Stimulated activated CD8-positive, alpha-beta memory T cell treated with anti-CD3 and anti-CD28 coated beads, Interleukin-15, amount 100 ng/mL, for 48 hours (primary cell): ENCODE data around the gene SF3B6.
"Not testable (repeated sequence)": the region's sequence is repeated elsewhere in the genome, so short reads cannot be mapped to it uniquely, and the experiment has no call there.

Experiments used
- DNase-seq, 2 donors: peaks; one replicate each; pipeline ENCODE4 v3.0.0-alpha.2; 2020; ENCODE audit warnings: low read depth in 2 of 2

The SF3B6 gene

GRCh38 chr2:24050041-24050979 lies 25.8 kb downstream of the SF3B6 start:
- DNase-seq = no peak

GRCh38 chr2:24049485-24050021 lies 26.6 kb downstream of the SF3B6 start, which contains the start of gene FKBP1B:
FKBP1B (plus strand) TSS chr2:24049741; CDS start chr2:24049850, 109 bp downstream.
- DNase-seq = peak; percentile 45 to 60

- DNase-seq = no peak
These were observed 27.2 kb downstream of the SF3B6 start for GRCh38 chr2:24048769-24049484.

- DNase-seq = no peak
These were observed 28.5 kb downstream of the SF3B6 start for GRCh38 chr2:24047703-24048033.

- DNase-seq = peak; percentile 93
These were observed 29.0 kb downstream of the SF3B6 start, which contains the start of gene WDCP for GRCh38 chr2:24046930-24047702. WDCP (minus strand) TSS chr2:24047391; CDS start chr2:24039494, 7,897 bp downstream.

- DNase-seq = no peak
These were observed 29.6 kb downstream of the SF3B6 start for GRCh38 chr2:24046599-24046929.

GRCh38 chr2:24045511-24046508 lies 30.3 kb downstream of the SF3B6 start:
- no peak for DNase-seq

GRCh38 chr2:24043133-24043532 lies 33.0 kb downstream of the SF3B6 start:
- not testable (repeated sequence) for DNase-seq

- DNase-seq = no peak
These were observed 35.6 kb downstream of the SF3B6 start for GRCh38 chr2:24040511-24040910.

- DNase-seq = no peak
These were observed 37.2 kb downstream of the SF3B6 start for GRCh38 chr2:24038786-24039499.

GRCh38 chr2:24026233-24026632 lies 49.9 kb downstream of the SF3B6 start:
- no peak for DNase-seq

GRCh38 chr2:24024996-24025663 lies 51.0 kb downstream of the SF3B6 start:
- no peak for DNase-seq

- DNase-seq = no peak
These were observed 52.1 kb downstream of the SF3B6 start for GRCh38 chr2:24024018-24024417.

- no peak for DNase-seq
These were observed 53.1 kb downstream of the SF3B6 start for GRCh38 chr2:24022975-24023575.

- no peak for DNase-seq
These were observed 53.7 kb downstream of the SF3B6 start for GRCh38 chr2:24022324-24022974.

- peak in 1 of 2 donors; percentile 14 for DNase-seq
These were observed 54.8 kb downstream of the SF3B6 start for GRCh38 chr2:24021122-24021998.

- no peak for DNase-seq
These were observed 55.9 kb downstream of the SF3B6 start for GRCh38 chr2:24020244-24020643.
